HEK293 (cell line): Measurements from ENCODE around the gene ITGAX.

Experiments
- FEZF1 ChIP-seq: fragments of 450-650 bp; formaldehyde crosslinking; IDR thresholded peaks from 2 replicates; pipeline ENCODE4 v1.5.1; 2016; ENCODE audit warnings: missing biosample characterization, missing genetic modification characterization
- ZNF768 ChIP-seq: fragments of 450-650 bp; formaldehyde crosslinking; IDR thresholded peaks from 2 replicates; pipeline ENCODE4 v1.5.1; 2018; ENCODE audit warnings: missing biosample characterization, mild to moderate bottlenecking, missing genetic modification characterization
- TF ChIP-seq, protein P1 (sequence below): fragments of 450-650 bp; formaldehyde crosslinking; IDR thresholded peaks from 2 replicates; pipeline ENCODE4 v1.5.1; 2016; ENCODE audit warnings: missing biosample characterization, missing genetic modification characterization

GRCh38 chr16:31395647-31396046 is 40.7 kb downstream of the ITGAX start:
- TF ChIP-seq, protein P1, sequence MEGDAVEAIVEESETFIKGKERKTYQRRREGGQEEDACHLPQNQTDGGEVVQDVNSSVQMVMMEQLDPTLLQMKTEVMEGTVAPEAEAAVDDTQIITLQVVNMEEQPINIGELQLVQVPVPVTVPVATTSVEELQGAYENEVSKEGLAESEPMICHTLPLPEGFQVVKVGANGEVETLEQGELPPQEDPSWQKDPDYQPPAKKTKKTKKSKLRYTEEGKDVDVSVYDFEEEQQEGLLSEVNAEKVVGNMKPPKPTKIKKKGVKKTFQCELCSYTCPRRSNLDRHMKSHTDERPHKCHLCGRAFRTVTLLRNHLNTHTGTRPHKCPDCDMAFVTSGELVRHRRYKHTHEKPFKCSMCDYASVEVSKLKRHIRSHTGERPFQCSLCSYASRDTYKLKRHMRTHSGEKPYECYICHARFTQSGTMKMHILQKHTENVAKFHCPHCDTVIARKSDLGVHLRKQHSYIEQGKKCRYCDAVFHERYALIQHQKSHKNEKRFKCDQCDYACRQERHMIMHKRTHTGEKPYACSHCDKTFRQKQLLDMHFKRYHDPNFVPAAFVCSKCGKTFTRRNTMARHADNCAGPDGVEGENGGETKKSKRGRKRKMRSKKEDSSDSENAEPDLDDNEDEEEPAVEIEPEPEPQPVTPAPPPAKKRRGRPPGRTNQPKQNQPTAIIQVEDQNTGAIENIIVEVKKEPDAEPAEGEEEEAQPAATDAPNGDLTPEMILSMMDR, result no peak
- TF ChIP-seq FEZF1 (tag by site-specific recombination) (no peak), ZNF768 (no peak)
